ENCODE data around the gene MARCHF10. TPM values are rescaled to one million over a fixed set of nuclear protein-coding genes. Genes with fewer than 3 reads are reported as not detected.

Gene MARCHF10
- total RNA-seq = not detected in 2 replicates
- 0.11 and 0.14 TPM in 2 replicates for polyA plus RNA-seq
- not detected in 2 replicates for polyA plus RNA-seq (2011; cell fraction: cytosol; rRNA removed)
- 0.29 TPM in 1 of 2 replicates, not detected in the other for polyA plus RNA-seq (2011; cell fraction: nucleus; rRNA removed)
- polyA plus RNA-seq (2012) = not detected in 2 replicates
- polyA minus RNA-seq = 0.62 TPM in 1 of 2 replicates, not detected in the other
- not detected for polyA minus RNA-seq (2011; cell fraction: cytosol; rRNA and poly(A)+ RNA removed)
- polyA minus RNA-seq (2011; cell fraction: nucleus; rRNA and poly(A)+ RNA removed) = not detected in 2 replicates
- Bru-seq, nascent RNA = percentile 4 among the genes with signal in this experiment
- BruChase-seq, experiment 1, labeled RNA remaining after a 6-hour chase = percentile 1 among the genes with signal in this experiment
- BruChase-seq, experiment 2, labeled RNA remaining after a 2-hour chase = percentile 1 among the genes with signal in this experiment
- long read RNA-seq = 0 reads

GRCh38 chr17:62807812-62808575 is at the start of gene MARCHF10:
MARCHF10 (minus strand) TSS chr17:62808314; CDS start chr17:62801735, 6,579 bp downstream.
- H3K9me1 ChIP-seq (replicated peaks; ENCODE audit: control insufficient read depth, extremely low read depth, insufficient read depth, low read length) = no peaks in the 10 kb centered on the region
- no peaks in the 10 kb centered on the region for H3K9me3 ChIP-seq (replicated peaks; ENCODE audit: control insufficient read depth, insufficient read depth, low read length)
- POLR2A ChIA-PET = no interaction called here
- intact Hi-C loops (cut with micrococcal nuclease) = loop anchor here (1.0 kb wide), 1 partner anchor 7 kb away; no protein-coding TSS in a partner anchor
- H3K36me3 ChIP-seq (ENCODE audit: control insufficient read depth in 2 of 2, extremely low read depth in 1 of 2, insufficient read depth in 2 of 2, low read length in 2 of 2) = no peaks in the 10 kb centered on the region
- no peaks in the 10 kb centered on the region for H4K20me1 ChIP-seq (replicated peaks; ENCODE audit: control insufficient read depth, extremely low read depth, insufficient read depth, low read length)
- DNase-seq (ENCODE audit: low read depth, low spot score) = no peak
- FAIRE-seq = no peak
- TF ChIP-seq GATA2 (IDR thresholded peaks at IDR 0.05; ENCODE audit: insufficient read depth, insufficient read length, low read depth, low read length) = no peak
- no peak for TF ChIP-seq EZH2 (IDR thresholded peaks at IDR 0.05; ENCODE audit: borderline replicate concordance, low read depth, low read length, severe bottlenecking)
- TF ChIP-seq MYC (IDR thresholded peaks at IDR 0.05; ENCODE audit: low read depth, low read length) = no peak
- TF ChIP-seq POLR2AphosphoS5 (IDR thresholded peaks at IDR 0.05; ENCODE audit: insufficient read depth, low read depth, low read length) = no peak
- BruUV-seq (replicated peaks) = no TSS peak
- H3K27ac ChIP-seq (ENCODE audit: insufficient read depth, low read depth, low read length) = no peak within 1 kb of the TSS
- H2AFZ ChIP-seq (ENCODE audit: low read depth, low read length) = no peak within 1 kb of the TSS
- dilution Hi-C loops (cut with MboI; ENCODE audit: extremely low pct_ligation_motif_present, low sequenced_read_pairs) = no loop called here
- H3K9ac ChIP-seq (replicated peaks; ENCODE audit: extremely low read depth, insufficient read depth, low read length) = no peak within 1 kb of the TSS
- H3K4me1 ChIP-seq (ENCODE audit: control insufficient read depth, extremely low read depth, insufficient read depth, low read length) = no peaks in the 10 kb centered on the region
- H3K27me3 ChIP-seq (ENCODE audit: control insufficient read depth in 2 of 2, insufficient read depth in 2 of 2, low read length in 2 of 2) = no peaks in the 10 kb centered on the region
- peak within 1 kb of the TSS in 1 of 3 experiments; percentile 15 for H3K4me3 ChIP-seq (replicated peaks in 1 of 3; ENCODE audit: insufficient read depth in 1 of 3, low read depth in 1 of 3, low read length in 3 of 3)
- CTCF ChIA-PET = no interaction called here
- no peak within 1 kb of the TSS for H3K4me2 ChIP-seq (ENCODE audit: insufficient read depth, low read length)
- no peaks in the 10 kb centered on the region for H3K79me2 ChIP-seq (ENCODE audit: control insufficient read depth, insufficient read depth, low read length)

GRCh38 chr17:62857526-62857925 is 49.4 kb upstream of the MARCHF10 start:
- TF ChIP-seq MAX (IDR thresholded peaks at IDR 0.05; ENCODE audit: insufficient read depth, insufficient read length) (no peak), MYC (IDR thresholded peaks at IDR 0.05; ENCODE audit: low read depth, low read length) (no peak), JUN (IDR thresholded peaks at IDR 0.05; ENCODE audit: borderline replicate concordance, insufficient read depth, insufficient read length, low read depth) (no peak), EZH2 (IDR thresholded peaks at IDR 0.05; ENCODE audit: borderline replicate concordance, low read depth, low read length, severe bottlenecking) (no peak), POLR2AphosphoS5 (IDR thresholded peaks at IDR 0.05; ENCODE audit: insufficient read depth, low read depth, low read length) (no peak), GATA2 (IDR thresholded peaks at IDR 0.05; ENCODE audit: insufficient read depth, insufficient read length, low read depth, low read length) (no peak), CTCF (IDR thresholded peaks at IDR 0.05; ENCODE audit: extremely low read depth in 1 of 2, insufficient read depth in 1 of 2, low read depth in 1 of 2, low read length in 2 of 2) (no peak), FOS (IDR thresholded peaks at IDR 0.05; ENCODE audit: borderline replicate concordance, insufficient read depth, low read length) (no peak), POLR2A (IDR thresholded peaks at IDR 0.05; ENCODE audit: low read depth, low read length) (no peak)
- POLR2A ChIA-PET = no interaction called here

More at GRCh38 chr17:62857526-62857925, 49.4 kb upstream of the MARCHF10 start:
- Histone ChIP-seq H3K9ac (replicated peaks; ENCODE audit: extremely low read depth, insufficient read depth, low read length) (no peak overlapping the region), H2AFZ (ENCODE audit: low read depth, low read length) (no peak overlapping the region), H3K79me2 (ENCODE audit: control insufficient read depth, insufficient read depth, low read length) (no peaks in the 10 kb centered on the region), H4K20me1 (replicated peaks; ENCODE audit: control insufficient read depth, extremely low read depth, insufficient read depth, low read length) (no peaks in the 10 kb centered on the region), H3K4me2 (ENCODE audit: insufficient read depth, low read length) (no peak overlapping the region), H3K4me1 (ENCODE audit: control insufficient read depth, extremely low read depth, insufficient read depth, low read length) (no peaks in the 10 kb centered on the region), H3K9me3 (replicated peaks; ENCODE audit: control insufficient read depth, insufficient read depth, low read length) (no peaks in the 10 kb centered on the region), H3K9me1 (replicated peaks; ENCODE audit: control insufficient read depth, extremely low read depth, insufficient read depth, low read length) (no peaks in the 10 kb centered on the region), H3K4me3 (replicated peaks in 1 of 3; ENCODE audit: insufficient read depth in 1 of 3, low read depth in 1 of 3, low read length in 3 of 3) (no peak overlapping the region), H3K27me3 (ENCODE audit: control insufficient read depth in 2 of 2, insufficient read depth in 2 of 2, low read length in 2 of 2) (peaks cover 0 to 1% of the 10 kb centered on the region in 2 experiments), H3K36me3 (ENCODE audit: control insufficient read depth in 2 of 2, extremely low read depth in 1 of 2, insufficient read depth in 2 of 2, low read length in 2 of 2) (no peaks in the 10 kb centered on the region), H3K27ac (ENCODE audit: insufficient read depth, low read depth, low read length) (no peak overlapping the region)
- FAIRE-seq = no peak
- CTCF ChIA-PET = no interaction called here
- intact Hi-C loops (cut with micrococcal nuclease) = no loop called here
- no peak for DNase-seq (ENCODE audit: low read depth, low spot score)
- BruUV-seq (replicated peaks) = no TSS peak
- dilution Hi-C loops (cut with MboI; ENCODE audit: extremely low pct_ligation_motif_present, low sequenced_read_pairs) = no loop called here
